HepG2 (cell line): ENCODE data around the gene INPP5K. TPM values are rescaled to one million over a fixed set of nuclear protein-coding genes. Genes with fewer than 3 reads are reported as not detected.

Experiments
- BATF2 ChIP-seq: sonication (generic); formaldehyde crosslinking; IDR thresholded peaks from 2 replicates; pipeline ENCODE4 v1.8.0; 2022; ENCODE audit warnings: mild to moderate bottlenecking, missing genetic modification reagents, moderate library complexity
- DPF2 ChIP-seq: sonication (generic); formaldehyde crosslinking; IDR thresholded peaks from 2 replicates; pipeline ENCODE4 v1.4.0; 2020; ENCODE audit warnings: mild to moderate bottlenecking, low read depth, missing genetic modification reagents, borderline replicate concordance
- HMGXB4 ChIP-seq, 2 experiments: sonication (generic) in 1 of 2; formaldehyde crosslinking in 1 of 2; IDR thresholded peaks; 2 replicates each; pipeline versions ENCODE4 v1.4.0 to v1.6.1; 2018 to 2020; ENCODE audit warnings: missing genetic modification reagents in 2 of 2, borderline replicate concordance in 1 of 2, low read depth in 1 of 2, mild to moderate bottlenecking in 1 of 2, missing biosample characterization in 1 of 2
- MAFK ChIP-seq, 2 experiments: IDR thresholded peaks in 1 of 2; conservative IDR thresholded peaks in 1 of 2; 2 replicates each; pipeline ENCODE4 v1.6.1; 2011; ENCODE audit warnings: improper control_type of control experiment in 2 of 2, low read length in 2 of 2
- MIER2 ChIP-seq: IDR thresholded peaks from 2 replicates; pipeline ENCODE4 v1.6.1; 2016; ENCODE audit warnings: missing biosample characterization, missing genetic modification reagents
- PHF21A ChIP-seq: sonication (generic); formaldehyde crosslinking; IDR thresholded peaks from 2 replicates; pipeline ENCODE4 v1.5.0; 2020; ENCODE audit warnings: mild to moderate bottlenecking, missing genetic modification reagents
- REL ChIP-seq: sonication (generic); formaldehyde crosslinking; conservative IDR thresholded peaks from 2 replicates; pipeline ENCODE4 v1.8.0; 2022; ENCODE audit warnings: mild to moderate bottlenecking, missing genetic modification reagents, moderate library complexity
- SOX6 ChIP-seq, 2 experiments: fragments of 450-650 bp in 1 of 2; sonication (generic) in 1 of 2; formaldehyde crosslinking in 1 of 2; IDR thresholded peaks; 2 replicates each; pipeline versions ENCODE4 v1.4.0 to v1.6.1; 2017 to 2020; ENCODE audit warnings: antibody characterized with exemption in 1 of 2, mild to moderate bottlenecking in 1 of 2, missing genetic modification reagents in 1 of 2
- THAP9 ChIP-seq: sonication (generic); formaldehyde crosslinking; IDR thresholded peaks from 2 replicates; pipeline ENCODE4; 2020; ENCODE audit warnings: missing genetic modification reagents, mild to moderate bottlenecking, borderline replicate concordance
- YEATS2 ChIP-seq: sonication (generic); formaldehyde crosslinking; IDR thresholded peaks from 2 replicates; pipeline ENCODE4 v1.4.0; 2020; ENCODE audit warnings: missing genetic modification reagents, borderline replicate concordance
- ZBTB2 ChIP-seq: sonication (generic); formaldehyde crosslinking; IDR thresholded peaks from 2 replicates; pipeline ENCODE4 v1.8.0; 2022; ENCODE audit warnings: low read depth, missing genetic modification reagents
- ZNF232 ChIP-seq: sonication (generic); formaldehyde crosslinking; IDR thresholded peaks from 2 replicates; pipeline ENCODE4 v1.4.0; 2020; ENCODE audit warnings: missing genetic modification reagents, borderline replicate concordance
- ZNF513 ChIP-seq: sonication (generic); formaldehyde crosslinking; conservative IDR thresholded peaks from 2 replicates; pipeline ENCODE4 v1.5.0; 2020; ENCODE audit warnings: missing genetic modification reagents
- ZNF773 ChIP-seq: sonication (generic); formaldehyde crosslinking; IDR thresholded peaks from 2 replicates; pipeline ENCODE4 v1.4.0; 2020; ENCODE audit warnings: missing genetic modification reagents, borderline replicate concordance
- ZNF83 ChIP-seq: sonication (generic); formaldehyde crosslinking; IDR thresholded peaks from 2 replicates; pipeline ENCODE4 v1.4.0; 2020; ENCODE audit warnings: missing genetic modification reagents, mild to moderate bottlenecking, borderline replicate concordance
- polyA plus RNA-seq, 8 experiments: library from polyadenylated mRNA; depleted of rRNA in 3 of 8; stranded (reverse) in 7 of 8; unstranded in 1 of 8; fragments of >200 nt; fragmentation: Illumina TruSeq in 4 of 8; extraction: Trizol in 4 of 8; gene quantifications; 2 replicates each; pipeline versions ENCODE4 v1.2.1 to v1.2.3, GENCODE V29; 2011 to 2016; ENCODE audit warnings: low read depth in 4 of 8, missing spikeins in 1 of 8, mixed read lengths in 1 of 8; ENCODE audit not compliant: insufficient read depth in 1 of 8
- total RNA-seq, 5 experiments: library from RNA; depleted of rRNA; stranded (reverse); fragments of >200 nt; fragmentation: Illumina TruSeq; extraction: Trizol; gene quantifications; 2 replicates each; pipeline ENCODE4 v1.2.3, GENCODE V29; 2016; ENCODE audit warnings: low read depth in 1 of 5

INPP5K gene
- total and polyA plus RNA-seq, 2 of the 13 experiments (the other 11 are each of a cell fraction or from before 2014, with no cell fraction given) = 4.8 to 9.6 TPM

- no peak for TF ChIP-seq THAP9 (CRISPR knock-in tag)
- no peak for TF ChIP-seq REL
- 0 out of 2 replicates have a peak, but pooled peaks have one; percentile 35 for TF ChIP-seq ZNF773
- TF ChIP-seq SOX6 (IDR thresholded peaks at IDR 0.05) = no peak
- TF ChIP-seq SOX6 (CRISPR knock-in tag; IDR thresholded peaks at IDR 0.05) = peak; percentile 40
- peak in 1 of 2 experiments; percentile 47; a peak in 1 of 4 replicates for TF ChIP-seq HMGXB4 (CRISPR knock-in tag; IDR thresholded peaks at IDR 0.05; ENCODE audit: borderline replicate concordance in 1 of 2, low read depth in 1 of 2)
- TF ChIP-seq ZNF83 (CRISPR knock-in tag) = peak; percentile 71; the same call in 1 of the 2 replicates
- no peak; the same call in 1 of the 2 replicates for TF ChIP-seq ZNF232 (CRISPR knock-in tag)
- 0 out of 2 replicates have a peak, but pooled peaks have one; percentile 32 for TF ChIP-seq YEATS2 (CRISPR knock-in tag)
- TF ChIP-seq ZBTB2 = peak; percentile 40
- no peak; the same call in 1 of the 2 replicates for TF ChIP-seq PHF21A (CRISPR knock-in tag)
- no peak for TF ChIP-seq MAFK (conservative IDR thresholded peaks at IDR 0.05 in 1 of 2, IDR thresholded peaks at IDR 0.05 in 1 of 2; ENCODE audit: low read length in 2 of 2)
- TF ChIP-seq BATF2 = 0 out of 2 replicates have a peak, but pooled peaks have one; percentile 39
- TF ChIP-seq MIER2 (CRISPR knock-in tag) = no peak
- TF ChIP-seq DPF2 = no peak
- no peak for TF ChIP-seq ZNF513 (CRISPR knock-in tag)
Measured at GRCh38 chr17:1490643-1491442, 25.6 kb downstream of the INPP5K start (continued).
